GM12891 (cell line): ENCODE results near the gene PLCB1.

Experiments used
- DNase-seq: peaks from one replicate; pipeline ENCODE4 v3.0.0; 2011; ENCODE audit warnings: low spot score; ENCODE audit not compliant: insufficient read length
- FAIRE-seq: peaks from 2 replicates; lab custom pipeline; 2011; peaks lifted over from hg19 to GRCh38; lab: Jason Lieb, UNC
- PAX5 ChIP-seq: IDR thresholded peaks from 2 replicates; pipeline ENCODE4 v1.6.1; 2011; ENCODE audit warnings: low read length, moderate library complexity, mild to moderate bottlenecking; ENCODE audit not compliant: insufficient read depth, severe bottlenecking
- POLR2A ChIP-seq: IDR thresholded peaks from 2 replicates; pipeline ENCODE4 v1.6.1; 2011; ENCODE audit warnings: low read depth, low read length, control low read depth
- POLR2AphosphoS5 ChIP-seq: IDR thresholded peaks from 2 replicates; pipeline ENCODE4 v1.6.1; 2011; ENCODE audit warnings: low read depth, low read length, control low read depth
- POU2F2 ChIP-seq: IDR thresholded peaks from 2 replicates; pipeline ENCODE4 v1.6.1; 2011; ENCODE audit warnings: low read depth, mild to moderate bottlenecking, control low read depth, low read length, moderate library complexity
- SPI1 ChIP-seq: IDR thresholded peaks from 2 replicates; pipeline ENCODE4 v1.6.1; 2011; ENCODE audit warnings: low read depth, low read length, control low read depth
- TAF1 ChIP-seq: IDR thresholded peaks from 2 replicates; pipeline ENCODE4 v1.6.1; 2011; ENCODE audit warnings: low read depth, low read length, control low read depth

PLCB1 gene

DNA sequence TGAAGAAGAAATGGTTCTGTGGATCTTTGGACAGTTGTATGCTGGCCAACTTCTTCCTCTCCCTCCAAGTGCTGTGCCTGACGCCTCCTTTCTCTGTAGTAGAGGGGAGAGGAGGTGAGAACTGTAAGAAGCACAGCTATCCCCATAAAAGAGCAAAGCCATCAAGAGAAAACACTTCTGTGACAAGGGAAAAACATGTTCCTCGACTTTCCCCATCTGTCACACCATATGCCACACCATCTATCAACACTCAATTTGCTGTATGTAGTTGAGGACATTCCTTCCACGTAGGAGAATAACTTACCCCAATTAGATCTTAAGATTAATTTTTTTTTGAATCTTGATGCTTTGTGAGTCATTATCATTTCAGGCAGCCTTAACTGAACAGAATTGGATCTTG is 780.7 kb downstream of the PLCB1 start:
- no peak for DNase-seq
- no peak for TF ChIP-seq PAX5
- TF ChIP-seq POLR2AphosphoS5 = no peak
- TF ChIP-seq TAF1 = no peak
- TF ChIP-seq POLR2A = no peak
- TF ChIP-seq POU2F2 = no peak
- TF ChIP-seq SPI1 = no peak

DNA sequence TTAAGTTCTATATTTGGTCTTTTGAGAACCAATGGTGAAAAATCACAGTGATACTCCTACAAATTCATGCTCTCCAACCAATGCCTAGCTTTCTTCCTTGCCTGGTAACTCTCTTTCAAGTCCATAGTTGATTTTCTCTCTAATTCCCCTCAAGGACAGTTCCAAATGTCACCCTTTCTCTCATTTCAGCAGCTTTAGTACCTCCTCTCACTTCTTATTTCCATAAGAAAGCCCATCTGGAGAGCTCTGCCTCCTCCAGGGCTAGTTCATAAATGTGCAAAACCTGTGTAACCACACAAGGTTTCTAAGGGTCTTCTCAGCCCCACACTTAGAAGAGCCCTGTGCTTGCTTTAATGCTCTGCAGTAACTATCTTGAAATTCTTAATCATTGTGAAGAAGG is 781.4 kb downstream of the PLCB1 start:
- DNase-seq = no peak
- TF ChIP-seq TAF1 = no peak
- no peak for FAIRE-seq

More for the DNA sequence above, 780.7 kb downstream of the PLCB1 start:
- FAIRE-seq = no peak

DNA sequence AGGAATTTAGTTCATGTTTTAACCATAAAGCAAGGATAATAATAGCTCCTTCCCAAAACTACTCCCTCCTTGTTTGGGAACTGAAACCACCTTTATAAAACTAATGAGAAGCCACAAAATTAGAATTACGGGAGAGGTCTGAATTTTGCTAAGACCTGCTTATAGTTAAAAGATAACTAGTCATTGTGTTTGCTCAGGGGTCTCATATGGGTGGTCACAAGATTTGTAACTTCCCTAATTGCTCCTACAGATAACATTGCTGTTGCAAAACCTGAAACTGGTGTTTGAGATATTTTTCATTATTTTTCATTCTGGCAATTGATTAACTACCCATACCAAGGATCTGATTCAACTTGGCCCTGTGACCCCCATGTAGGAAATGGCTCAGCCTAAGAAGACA is 782.4 kb downstream of the PLCB1 start:
- no peak for TF ChIP-seq POLR2AphosphoS5
- no peak for TF ChIP-seq SPI1
- no peak for TF ChIP-seq TAF1
- TF ChIP-seq PAX5 = no peak
- no peak for TF ChIP-seq POU2F2
- no peak for TF ChIP-seq POLR2A
- no peak for FAIRE-seq
- DNase-seq = no peak

DNA sequence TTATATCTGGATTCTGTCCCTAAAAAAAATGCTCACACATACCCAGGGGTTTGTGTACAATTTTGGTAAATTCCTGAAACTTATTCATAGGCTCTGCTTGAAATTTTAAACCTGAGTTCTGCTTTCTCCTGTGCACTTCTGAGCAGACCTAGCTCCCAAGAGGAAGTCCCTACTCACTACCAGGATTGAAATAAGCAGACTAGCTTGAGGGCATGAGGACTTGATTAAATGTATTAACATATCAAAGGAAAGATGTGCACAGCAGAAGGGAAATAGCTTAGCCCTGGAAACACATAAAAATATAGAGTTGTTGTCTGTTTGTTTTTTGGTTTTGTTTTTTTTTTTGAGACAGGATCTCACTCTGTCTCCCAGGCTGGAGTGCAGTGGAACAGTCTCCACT is 785.0 kb downstream of the PLCB1 start:
- FAIRE-seq = no peak
- TF ChIP-seq POLR2AphosphoS5 = no peak
- no peak for TF ChIP-seq TAF1
- TF ChIP-seq POU2F2 = no peak
- no peak for TF ChIP-seq POLR2A
- TF ChIP-seq SPI1 = no peak
- no peak for TF ChIP-seq PAX5
- DNase-seq = no peak

DNA sequence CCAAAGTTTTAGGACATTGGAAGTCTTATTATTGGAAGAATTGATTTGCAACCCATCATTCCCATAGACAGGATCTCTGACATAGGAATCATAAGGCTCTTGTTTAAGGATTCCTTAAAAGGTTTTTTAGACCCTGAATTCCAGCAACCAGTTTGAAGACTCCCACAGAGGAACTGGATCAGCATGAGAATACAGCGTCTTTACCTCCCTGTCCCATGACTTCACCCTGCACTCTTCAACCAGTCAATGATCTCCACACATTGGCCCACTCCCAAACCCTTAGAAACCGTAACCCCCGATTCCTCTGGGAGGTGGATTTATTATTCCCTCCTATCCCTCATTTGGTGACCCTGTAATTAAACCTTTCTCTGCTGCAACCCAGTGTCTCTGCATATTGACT is 786.1 kb downstream of the PLCB1 start:
- FAIRE-seq = no peak
- no peak for TF ChIP-seq POLR2A
- TF ChIP-seq POLR2AphosphoS5 = no peak
- TF ChIP-seq SPI1 = no peak
- no peak for TF ChIP-seq TAF1
- TF ChIP-seq POU2F2 = no peak
- no peak for DNase-seq

DNA sequence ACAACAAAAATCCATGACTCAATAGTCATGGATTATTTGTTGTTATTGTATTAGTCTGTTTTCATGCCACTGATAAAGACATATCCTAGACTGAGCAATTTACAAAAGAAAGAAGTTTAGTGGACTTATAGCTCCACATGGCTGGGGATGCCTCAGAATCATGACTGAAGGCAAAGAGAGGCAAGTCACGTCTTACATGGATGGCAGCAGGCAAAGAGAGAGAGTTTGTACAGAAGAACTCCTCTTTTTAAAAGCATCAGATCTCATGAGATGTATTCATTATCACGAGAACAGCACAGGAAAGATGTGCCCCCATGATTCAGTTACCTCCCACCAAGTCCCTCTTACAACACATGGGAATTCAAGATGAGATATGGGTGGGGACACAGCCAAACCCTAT is 792.5 kb downstream of the PLCB1 start:
- FAIRE-seq (no peak), DNase-seq (no peak)

DNA sequence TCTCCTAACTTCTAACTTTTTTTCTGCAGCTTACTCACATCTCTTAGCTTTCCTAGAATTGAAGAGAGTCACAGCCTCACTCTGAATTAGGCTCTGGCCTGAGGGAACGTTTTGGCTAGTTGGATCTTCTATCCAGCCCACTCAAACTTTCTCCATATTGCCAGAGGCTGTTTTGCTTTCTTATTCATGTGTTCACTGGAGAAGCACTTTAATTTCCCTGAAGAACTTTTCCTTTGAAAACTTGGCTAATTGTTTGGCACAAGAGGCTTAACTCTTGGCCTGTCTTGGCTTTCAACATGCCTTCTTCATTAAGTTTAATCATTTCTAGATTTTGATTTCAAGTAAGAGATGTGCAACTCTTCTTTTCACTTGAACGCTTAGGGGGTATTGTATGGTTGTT is 798.7 kb downstream of the PLCB1 start:
- no peak for TF ChIP-seq TAF1
- TF ChIP-seq POU2F2 = no peak
- no peak for TF ChIP-seq PAX5
- TF ChIP-seq POLR2AphosphoS5 = no peak
- TF ChIP-seq SPI1 = no peak
- no peak for TF ChIP-seq POLR2A
- DNase-seq (no peak), FAIRE-seq (no peak)

More for the DNA sequence above, 792.5 kb downstream of the PLCB1 start:
- TF ChIP-seq PAX5 = no peak
- TF ChIP-seq TAF1 = no peak
- TF ChIP-seq POLR2AphosphoS5 = no peak
- TF ChIP-seq POLR2A = no peak
- TF ChIP-seq POU2F2 = no peak
- TF ChIP-seq SPI1 = no peak

DNA sequence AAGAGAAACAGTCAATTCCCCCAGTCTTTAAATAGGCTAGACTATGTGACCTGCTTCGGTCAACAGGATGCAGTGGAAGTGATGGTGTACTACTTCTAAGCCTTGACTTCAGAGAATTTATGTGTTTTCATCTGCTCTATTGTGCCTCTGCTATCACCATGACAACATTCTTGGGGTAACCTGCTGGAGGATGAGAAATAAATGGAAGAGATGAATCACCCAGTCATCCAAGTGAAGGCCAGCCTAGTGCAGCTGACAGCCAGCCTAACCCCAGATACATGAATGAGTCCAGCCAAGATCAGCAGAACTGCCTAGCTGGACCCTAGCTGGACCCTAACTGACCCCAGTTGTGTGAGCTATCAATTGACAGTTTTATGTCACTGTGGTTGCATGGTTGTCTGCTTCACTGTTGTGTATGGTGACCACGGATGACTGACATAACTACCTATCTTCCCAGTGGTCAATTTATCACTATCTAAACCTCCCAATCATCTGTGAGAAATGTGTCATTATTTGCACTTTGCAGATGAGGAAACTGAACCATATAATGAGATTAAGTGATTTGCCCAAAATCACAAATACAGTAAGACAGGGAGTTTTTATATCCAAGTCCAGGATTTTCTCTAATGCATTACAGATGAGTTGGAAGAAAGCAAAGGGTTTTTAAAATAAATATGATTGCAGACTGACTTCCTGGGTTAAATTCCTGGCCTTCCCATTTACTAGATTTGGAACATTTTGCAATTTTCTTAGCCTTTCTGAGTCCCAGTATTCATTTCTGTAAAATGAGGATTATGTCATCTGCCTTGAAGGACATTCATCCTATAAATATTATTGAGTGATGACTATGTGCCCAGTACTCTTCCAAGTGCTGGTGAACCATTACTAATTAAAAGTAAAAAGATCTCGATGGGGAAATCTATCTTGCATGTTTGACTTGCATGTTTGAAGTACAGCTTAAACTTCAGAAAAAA is 800.4 kb downstream of the PLCB1 start:
- TF ChIP-seq POLR2AphosphoS5 = no peak

DNA sequence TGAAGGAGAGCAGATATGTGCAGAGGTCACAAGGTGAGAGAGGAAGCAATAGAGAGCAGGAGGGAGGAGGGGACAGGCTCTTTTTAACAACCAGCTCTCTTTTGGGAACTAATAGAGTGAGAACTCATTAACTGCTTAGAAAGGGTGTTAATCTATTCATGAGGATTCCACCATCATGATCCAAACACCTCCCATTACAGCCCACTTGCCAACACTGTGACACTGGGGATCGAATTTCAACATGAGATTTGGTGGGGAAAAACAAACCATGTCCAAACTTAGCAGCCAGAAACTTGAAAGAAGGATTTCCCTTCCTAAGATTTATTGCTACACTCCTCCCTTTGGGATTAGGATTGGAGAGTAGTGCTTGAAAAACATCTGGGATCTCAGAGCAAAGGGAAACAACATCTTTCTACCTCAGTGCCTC is 801.3 kb downstream of the PLCB1 start:
- no peak for FAIRE-seq
- no peak for DNase-seq
- TF ChIP-seq POLR2A (no peak), POLR2AphosphoS5 (no peak), TAF1 (no peak)

More for the DNA sequence above, 800.4 kb downstream of the PLCB1 start:
- FAIRE-seq (no peak), DNase-seq (no peak)

DNA sequence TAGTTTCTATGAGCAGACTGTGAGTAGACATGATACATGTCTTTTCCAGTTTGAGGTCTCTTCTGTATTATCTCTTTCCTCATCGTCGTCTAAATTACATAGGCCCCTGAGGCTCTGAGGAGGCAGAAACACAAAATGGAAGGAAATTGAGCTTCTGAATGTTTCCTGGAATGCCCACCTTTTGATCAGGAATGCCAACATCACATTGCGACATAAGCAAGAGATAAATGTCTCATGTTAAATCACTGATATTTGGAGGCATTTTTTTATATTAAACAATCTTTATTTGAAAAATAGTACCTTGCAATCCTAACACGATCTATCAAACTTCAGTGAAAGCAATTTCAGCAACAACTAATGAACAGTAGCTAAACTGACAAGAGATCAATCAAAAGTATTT is 802.3 kb downstream of the PLCB1 start:
- DNase-seq = no peak
- TF ChIP-seq PAX5 = no peak
- TF ChIP-seq POLR2A = no peak
- no peak for TF ChIP-seq SPI1
- TF ChIP-seq TAF1 = no peak
- TF ChIP-seq POLR2AphosphoS5 = no peak
- TF ChIP-seq POU2F2 = no peak
- FAIRE-seq = no peak
